Cortex of kidney (tissue), 1 donor: Measurements from ENCODE around the gene GSG1L.
"Not testable (repeated sequence)": the region's sequence is repeated elsewhere in the genome, so short reads cannot be mapped to it uniquely, and the experiment has no call there.

Source experiments
- DNase-seq: peaks from one replicate; lab custom pipeline; 2025; lab: John Stamatoyannopoulos, UW

Gene GSG1L

GRCh38 chr16:27947696-27948095 is 115.8 kb downstream of the GSG1L start:
- no peak for DNase-seq

- DNase-seq = no peak
These were observed 118.1 kb downstream of the GSG1L start for GRCh38 chr16:27945233-27945973.

GRCh38 chr16:27943766-27944165 is 119.7 kb downstream of the GSG1L start:
- DNase-seq = no peak

- DNase-seq = not testable (repeated sequence)
These were observed 121.4 kb downstream of the GSG1L start for GRCh38 chr16:27942071-27942470.

DNA sequence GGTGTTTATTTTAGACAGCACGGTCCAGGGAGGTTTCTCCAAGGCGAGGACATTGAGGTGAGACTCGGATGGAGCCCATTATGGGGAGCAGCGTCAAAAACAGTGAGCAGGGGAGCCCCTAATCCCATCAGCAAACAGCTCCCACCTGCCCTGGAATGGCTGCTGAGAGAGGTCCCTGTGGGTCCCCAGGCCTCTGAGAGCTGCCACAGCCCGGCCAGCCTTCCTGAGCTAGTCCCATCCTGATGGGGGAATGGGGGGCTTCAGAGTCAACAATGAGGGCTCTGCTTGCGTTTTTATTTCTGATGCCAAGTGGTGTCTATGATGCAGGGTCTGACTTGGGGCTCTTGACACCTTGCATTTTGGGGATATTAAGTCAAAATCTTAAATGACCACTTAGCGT is 128.4 kb downstream of the GSG1L start:
- DNase-seq = no peak

DNA sequence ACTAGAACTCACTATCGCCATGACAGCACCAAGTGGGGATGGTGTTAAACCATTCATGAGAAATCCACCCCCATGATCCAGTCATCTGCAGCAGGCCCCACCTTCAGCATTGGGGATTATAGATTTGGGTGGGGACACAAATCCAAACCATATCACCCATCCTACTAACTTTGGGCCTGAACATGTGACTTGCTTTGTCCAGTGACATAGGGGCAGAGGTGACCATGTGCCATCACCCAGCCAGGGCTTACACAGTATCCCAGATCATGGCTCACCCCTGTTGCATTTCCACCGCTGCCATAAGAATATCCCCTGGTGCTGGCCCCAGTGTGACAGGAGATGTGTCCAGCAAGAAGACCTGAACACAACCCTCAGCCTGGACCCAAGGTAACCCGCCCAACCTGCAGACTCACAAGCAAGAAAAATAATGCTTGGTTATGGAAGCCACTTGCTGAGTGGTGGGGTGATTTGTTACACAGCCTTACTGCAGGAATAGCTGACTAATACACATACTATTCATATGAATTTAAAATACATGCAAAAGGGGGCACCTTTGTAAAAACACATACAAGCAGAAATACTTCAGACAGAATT is 130.9 kb downstream of the GSG1L start:
- DNase-seq = no peak

- DNase-seq = no peak
These were observed 133.7 kb downstream of the GSG1L start for GRCh38 chr16:27929818-27930217.

- no peak for DNase-seq
These were observed 135.0 kb downstream of the GSG1L start for GRCh38 chr16:27928542-27928941.

GRCh38 chr16:27927266-27927901 is 136.1 kb downstream of the GSG1L start:
- DNase-seq = no peak

- no peak for DNase-seq
These were observed 137.9 kb downstream of the GSG1L start for GRCh38 chr16:27925612-27926011.

DNA sequence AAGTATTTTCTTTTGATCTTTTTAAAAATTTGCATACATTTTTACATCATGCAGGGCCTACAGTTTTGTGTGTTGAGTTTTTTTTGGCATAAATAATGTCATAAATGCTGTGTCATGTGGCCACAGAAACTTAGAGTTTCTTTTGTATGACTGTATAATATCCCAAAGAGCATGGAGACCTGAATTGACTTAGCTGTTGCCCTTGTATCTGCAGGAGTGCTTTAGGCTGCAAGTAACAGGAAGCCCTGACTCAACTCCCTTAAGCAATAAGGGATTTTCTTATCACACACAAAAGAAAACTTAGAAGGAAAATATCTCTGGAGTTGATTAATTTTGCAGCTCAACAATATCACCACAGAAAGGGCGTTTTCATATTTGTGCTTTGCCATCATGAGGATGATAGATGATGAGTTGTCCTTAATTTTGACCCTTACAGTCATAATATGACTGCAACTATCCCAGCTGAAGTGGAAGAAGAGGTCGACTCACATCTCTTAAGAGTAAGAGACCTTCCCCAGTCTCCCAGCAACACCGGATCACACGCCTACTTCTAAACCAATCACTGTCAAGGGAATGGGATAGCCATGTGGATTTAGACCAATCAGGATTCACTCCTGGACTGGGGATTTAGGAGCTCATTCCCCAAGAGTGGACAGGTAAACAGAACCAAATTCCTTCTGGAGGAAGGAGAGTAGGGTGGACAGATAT is 138.9 kb downstream of the GSG1L start:
- DNase-seq = no peak

- DNase-seq = no peak
These were observed 139.8 kb downstream of the GSG1L start for GRCh38 chr16:27923751-27924150.

DNA sequence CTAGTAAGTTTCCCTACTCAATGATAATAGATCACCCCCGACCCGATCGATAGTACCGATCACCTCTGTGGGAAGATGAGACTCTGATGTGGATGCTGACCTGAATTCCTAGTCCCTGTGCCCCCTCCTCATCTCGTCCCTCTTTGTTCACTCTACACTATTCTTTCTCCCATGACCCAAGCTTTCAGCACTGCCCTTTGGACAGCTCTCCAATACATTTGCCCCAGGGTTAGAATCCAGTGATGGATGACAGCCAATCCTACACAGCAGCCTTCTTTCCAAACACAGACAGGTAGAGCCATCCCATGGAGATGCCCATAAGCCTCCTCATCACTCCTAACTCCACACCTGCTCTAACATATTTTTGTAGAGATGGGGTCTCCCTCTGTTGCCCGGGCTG is 141.1 kb downstream of the GSG1L start:
- DNase-seq = no peak

GRCh38 chr16:27921134-27921533 is 142.4 kb downstream of the GSG1L start:
- no peak for DNase-seq

DNA sequence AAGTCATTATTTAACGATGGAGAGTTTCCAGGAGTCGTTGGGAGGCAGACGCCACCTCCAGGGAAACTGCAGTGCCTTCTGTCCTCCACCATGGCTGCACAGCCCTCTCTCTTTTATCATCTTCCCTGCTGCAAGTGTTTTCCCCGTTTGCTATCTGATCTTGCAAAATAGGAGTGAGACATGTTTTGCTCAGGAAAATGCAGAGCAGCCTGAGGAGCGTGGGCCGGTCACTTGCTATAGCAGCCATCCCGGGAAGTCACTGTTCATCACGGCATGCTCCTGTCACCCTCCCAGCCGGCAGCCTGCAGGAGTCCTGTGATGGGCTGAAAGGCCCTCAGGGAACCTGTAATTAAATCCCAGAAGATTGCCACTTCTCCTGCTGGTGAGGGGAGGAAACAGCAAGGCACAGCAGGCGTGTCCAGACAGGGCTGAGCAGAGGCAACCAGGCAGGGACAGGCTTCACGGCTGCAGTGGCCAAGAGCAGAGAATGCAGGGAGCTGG is 143.1 kb downstream of the GSG1L start:
- DNase-seq = no peak

GRCh38 chr16:27918755-27919154 is 144.8 kb downstream of the GSG1L start:
- DNase-seq = no peak

DNA sequence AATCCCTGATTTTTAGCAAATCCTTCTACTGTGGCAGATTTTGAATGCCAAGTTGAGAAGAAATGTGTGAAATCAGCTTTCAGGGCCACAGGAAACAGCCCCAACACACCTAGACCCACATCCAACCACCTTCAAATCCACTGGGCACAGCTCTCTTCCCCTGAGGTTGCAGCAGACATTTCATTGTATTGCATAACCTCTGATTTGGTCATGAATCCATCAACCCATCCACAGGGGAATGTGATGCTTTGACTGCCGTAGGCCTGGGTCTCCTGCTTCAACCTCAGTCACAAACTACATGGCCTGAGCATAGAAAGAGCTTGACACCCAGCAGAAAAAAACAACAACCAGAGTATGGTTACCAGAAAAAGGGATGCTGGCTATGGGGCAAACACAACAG is 145.6 kb downstream of the GSG1L start:
- no peak for DNase-seq

DNA sequence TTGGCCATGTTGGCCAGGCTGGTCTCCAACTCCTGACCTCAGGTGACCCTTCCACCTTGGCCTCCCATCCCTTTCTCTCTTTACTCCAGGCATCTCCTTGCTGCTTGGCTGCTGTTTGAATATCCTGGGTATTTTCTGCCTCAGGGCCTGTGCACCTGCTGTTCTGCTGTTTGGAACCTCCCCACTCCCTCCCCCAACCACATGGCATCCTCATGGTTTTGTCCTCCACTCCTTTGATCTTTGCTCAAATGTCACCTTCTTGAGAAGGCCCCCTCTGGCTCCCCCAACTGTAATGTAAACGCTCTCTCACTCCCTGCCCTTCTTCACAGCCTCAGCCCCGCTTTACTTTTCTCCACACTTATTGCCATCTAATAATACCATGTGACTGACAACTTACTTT is 152.0 kb downstream of the GSG1L start:
- no peak for DNase-seq

GRCh38 chr16:27907457-27907972 is 156.0 kb downstream of the GSG1L start:
- DNase-seq = no peak

DNA sequence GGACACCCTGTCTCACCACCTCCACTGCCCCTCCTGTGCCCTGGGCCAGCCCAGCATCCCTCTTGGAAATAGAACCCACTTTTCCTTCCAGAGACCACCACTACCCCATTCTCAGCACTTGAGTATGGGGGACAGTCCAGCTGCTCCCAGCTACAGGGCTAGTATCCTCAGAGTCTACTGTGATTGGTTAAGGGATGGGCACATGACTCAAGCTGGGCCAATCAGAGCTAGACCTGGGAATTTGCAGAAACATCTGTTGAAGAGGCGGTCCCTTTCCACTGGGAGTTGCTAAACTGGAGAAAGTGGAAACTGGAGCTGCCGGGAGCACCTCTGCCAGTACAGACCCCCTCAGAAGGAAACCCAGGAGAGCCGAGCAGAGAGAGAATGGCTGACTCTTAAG is 156.6 kb downstream of the GSG1L start:
- no peak for DNase-seq

GRCh38 chr16:27903046-27903655 is 160.4 kb downstream of the GSG1L start:
- no peak for DNase-seq

DNA sequence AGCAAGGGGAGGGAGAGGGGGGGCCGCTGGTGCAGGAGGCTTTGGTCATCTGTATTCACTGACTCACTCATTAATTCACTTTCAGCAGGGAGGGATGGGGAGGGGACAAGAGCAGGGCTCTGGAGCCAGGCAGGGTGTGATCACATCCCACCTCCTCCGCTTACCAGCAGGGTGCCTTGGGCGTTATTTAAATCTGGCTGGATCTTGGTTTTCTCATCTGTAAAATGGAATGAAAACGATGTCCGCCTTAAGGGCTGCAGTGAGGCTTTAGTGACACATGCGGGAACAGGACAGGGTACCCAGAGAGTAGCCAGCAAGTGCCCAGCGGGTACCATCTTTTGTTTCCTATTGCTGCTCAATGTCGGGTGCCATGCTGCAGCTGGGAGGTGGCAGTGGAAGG is 161.0 kb downstream of the GSG1L start:
- DNase-seq = no peak
